Activated naive CD4-positive, alpha-beta T cell treated with anti-CD3 and anti-CD28 coated beads, Interleukin-2, amount 10 ng/mL, durations not matched to agents 7 days and 5 days (primary cell): Measurements from ENCODE around the gene ROBO1.
"Not testable (repeated sequence)": the region's sequence is repeated elsewhere in the genome, so short reads cannot be mapped to it uniquely, and the experiment has no call there.

ENCODE experiments used
- CTCF ChIA-PET: fragments of 350-600 bp; sonication (Branson Sonifier 250); formaldehyde crosslinking; loops from one replicate; lab custom pipeline; 2021; ENCODE audit warnings: antibody characterized with exemption; lab: Charles Lee
- DNase-seq: peaks from one replicate; pipeline ENCODE4 v3.0.0-alpha.2; 2020
- H3K27ac Mint-ChIP-seq: one replicate; pipeline ENCODE4 v1.8.0; 2021; ENCODE audit warnings: mild to moderate bottlenecking, moderate library complexity, mixed read lengths
- H3K27me3 Mint-ChIP-seq: one replicate; pipeline ENCODE4 v1.8.0; 2021; ENCODE audit warnings: mild to moderate bottlenecking, mixed read lengths
- H3K36me3 Mint-ChIP-seq: one replicate; pipeline ENCODE4 v1.8.0; 2021; ENCODE audit warnings: mixed read lengths
- H3K4me1 Mint-ChIP-seq: one replicate; pipeline ENCODE4 v1.8.0; 2021; ENCODE audit warnings: mixed read lengths
- H3K4me3 Mint-ChIP-seq: one replicate; pipeline ENCODE4 v1.8.0; 2021; ENCODE audit warnings: mild to moderate bottlenecking, moderate library complexity, mixed read lengths
- H3K9me3 Mint-ChIP-seq: one replicate; pipeline ENCODE4 v1.8.0; 2021; ENCODE audit warnings: mixed read lengths

ROBO1 gene

GRCh38 chr3:79555655-79556054 lies 212.1 kb downstream of the ROBO1 start:
- peaks cover 2% of the 10 kb centered on the region for H3K9me3 Mint-ChIP-seq
- CTCF ChIA-PET, result no interaction called here
- H3K27ac Mint-ChIP-seq, result no peak overlapping the region
- no peaks in the 10 kb centered on the region for H3K4me1 Mint-ChIP-seq
- no peaks in the 10 kb centered on the region for H3K27me3 Mint-ChIP-seq
- no peak overlapping the region for H3K4me3 Mint-ChIP-seq
- DNase-seq, result no peak
- no peaks in the 10 kb centered on the region for H3K36me3 Mint-ChIP-seq

GRCh38 chr3:79551997-79552396 lies 215.8 kb downstream of the ROBO1 start:
- Mint-ChIP-seq H3K9me3 (peaks cover 3% of the 10 kb centered on the region), H3K4me1 (no peaks in the 10 kb centered on the region), H3K36me3 (no peaks in the 10 kb centered on the region), H3K27me3 (no peaks in the 10 kb centered on the region), H3K4me3 (no peak overlapping the region), H3K27ac (no peak overlapping the region)
- CTCF ChIA-PET, result no interaction called here
- no peak for DNase-seq

GRCh38 chr3:79551321-79551892 lies 216.4 kb downstream of the ROBO1 start:
- Mint-ChIP-seq H3K4me1 (no peaks in the 10 kb centered on the region), H3K4me3 (no peak overlapping the region), H3K27ac (no peak overlapping the region), H3K27me3 (no peaks in the 10 kb centered on the region), H3K36me3 (no peaks in the 10 kb centered on the region), H3K9me3 (peaks cover 3% of the 10 kb centered on the region)
- CTCF ChIA-PET, result no interaction called here
- no peak for DNase-seq

GRCh38 chr3:79543218-79543982 lies 224.4 kb downstream of the ROBO1 start:
- Mint-ChIP-seq H3K36me3 (no peaks in the 10 kb centered on the region), H3K27me3 (no peaks in the 10 kb centered on the region), H3K9me3 (peaks cover 2% of the 10 kb centered on the region), H3K27ac (no peak overlapping the region), H3K4me1 (no peaks in the 10 kb centered on the region), H3K4me3 (no peak overlapping the region)
- CTCF ChIA-PET, result no interaction called here
- DNase-seq, result no peak

GRCh38 chr3:79534727-79535126 lies 233.1 kb downstream of the ROBO1 start:
- H3K27ac Mint-ChIP-seq, result no peak overlapping the region
- H3K9me3 Mint-ChIP-seq, result peaks cover 7% of the 10 kb centered on the region
- no peaks in the 10 kb centered on the region for H3K36me3 Mint-ChIP-seq
- no peak for DNase-seq
- H3K27me3 Mint-ChIP-seq, result no peaks in the 10 kb centered on the region
- CTCF ChIA-PET, result no interaction called here
- H3K4me1 Mint-ChIP-seq, result no peaks in the 10 kb centered on the region
- H3K4me3 Mint-ChIP-seq, result no peak overlapping the region

GRCh38 chr3:79531566-79532295 lies 236.1 kb downstream of the ROBO1 start:
- no peak for DNase-seq
- H3K4me1 Mint-ChIP-seq, result no peaks in the 10 kb centered on the region
- no peak overlapping the region for H3K27ac Mint-ChIP-seq
- H3K36me3 Mint-ChIP-seq, result no peaks in the 10 kb centered on the region
- no peak overlapping the region for H3K4me3 Mint-ChIP-seq
- CTCF ChIA-PET, result no interaction called here
- H3K9me3 Mint-ChIP-seq, result peaks cover 7% of the 10 kb centered on the region
- H3K27me3 Mint-ChIP-seq, result no peaks in the 10 kb centered on the region

GRCh38 chr3:79521221-79521848 lies 246.5 kb downstream of the ROBO1 start:
- H3K27ac Mint-ChIP-seq, result no peak overlapping the region
- no peak for DNase-seq
- no peaks in the 10 kb centered on the region for H3K9me3 Mint-ChIP-seq
- no peaks in the 10 kb centered on the region for H3K27me3 Mint-ChIP-seq
- no peak overlapping the region for H3K4me3 Mint-ChIP-seq
- CTCF ChIA-PET, result no interaction called here
- H3K36me3 Mint-ChIP-seq, result no peaks in the 10 kb centered on the region
- H3K4me1 Mint-ChIP-seq, result no peaks in the 10 kb centered on the region

- DNase-seq, result no peak
These were observed 249.9 kb downstream of the ROBO1 start for GRCh38 chr3:79517766-79518413.

GRCh38 chr3:79516795-79517194 lies 251.0 kb downstream of the ROBO1 start:
- no peaks in the 10 kb centered on the region for H3K4me1 Mint-ChIP-seq
- DNase-seq, result no peak
- no peaks in the 10 kb centered on the region for H3K27me3 Mint-ChIP-seq
- no peaks in the 10 kb centered on the region for H3K36me3 Mint-ChIP-seq
- no peaks in the 10 kb centered on the region for H3K9me3 Mint-ChIP-seq
- H3K27ac Mint-ChIP-seq, result no peak overlapping the region
- no peak overlapping the region for H3K4me3 Mint-ChIP-seq
- CTCF ChIA-PET, result no interaction called here

More at GRCh38 chr3:79517766-79518413, 249.9 kb downstream of the ROBO1 start:
- Mint-ChIP-seq H3K4me3 (no peak overlapping the region), H3K36me3 (no peaks in the 10 kb centered on the region), H3K4me1 (no peaks in the 10 kb centered on the region), H3K27ac (no peak overlapping the region), H3K27me3 (no peaks in the 10 kb centered on the region), H3K9me3 (no peaks in the 10 kb centered on the region)
- CTCF ChIA-PET, result no interaction called here

- H3K4me1 Mint-ChIP-seq, result no peaks in the 10 kb centered on the region
- no peaks in the 10 kb centered on the region for H3K9me3 Mint-ChIP-seq
- no peak overlapping the region for H3K27ac Mint-ChIP-seq
- no peak overlapping the region for H3K4me3 Mint-ChIP-seq
- DNase-seq, result no peak
- CTCF ChIA-PET, result no interaction called here
- no peaks in the 10 kb centered on the region for H3K36me3 Mint-ChIP-seq
- no peaks in the 10 kb centered on the region for H3K27me3 Mint-ChIP-seq
These were observed 252.7 kb downstream of the ROBO1 start for GRCh38 chr3:79515072-79515471.

- H3K9me3 Mint-ChIP-seq, result no peaks in the 10 kb centered on the region
- no peak for DNase-seq
- no peak overlapping the region for H3K27ac Mint-ChIP-seq
- no peaks in the 10 kb centered on the region for H3K36me3 Mint-ChIP-seq
- H3K27me3 Mint-ChIP-seq, result no peaks in the 10 kb centered on the region
- CTCF ChIA-PET, result no interaction called here
- no peaks in the 10 kb centered on the region for H3K4me1 Mint-ChIP-seq
- H3K4me3 Mint-ChIP-seq, result no peak overlapping the region
These were observed 253.7 kb downstream of the ROBO1 start for GRCh38 chr3:79514069-79514468.

GRCh38 chr3:79506751-79507150 lies 261.0 kb downstream of the ROBO1 start:
- H3K4me1 Mint-ChIP-seq, result no peaks in the 10 kb centered on the region
- no peaks in the 10 kb centered on the region for H3K27me3 Mint-ChIP-seq
- no peak overlapping the region for H3K27ac Mint-ChIP-seq
- CTCF ChIA-PET, result no interaction called here
- DNase-seq, result no peak
- H3K4me3 Mint-ChIP-seq, result no peak overlapping the region
- H3K36me3 Mint-ChIP-seq, result no peaks in the 10 kb centered on the region
- peaks cover 3% of the 10 kb centered on the region for H3K9me3 Mint-ChIP-seq

- DNase-seq, H3K4me1 Mint-ChIP-seq, H3K27ac Mint-ChIP-seq, H3K36me3 Mint-ChIP-seq, CTCF ChIA-PET, H3K9me3 Mint-ChIP-seq, H3K4me3 Mint-ChIP-seq, H3K27me3 Mint-ChIP-seq: not testable (repeated sequence)
These were observed 265.5 kb downstream of the ROBO1 start for GRCh38 chr3:79502216-79502681.

GRCh38 chr3:79497447-79498111 lies 270.2 kb downstream of the ROBO1 start:
- CTCF ChIA-PET, result no interaction called here
- Mint-ChIP-seq H3K36me3 (no peaks in the 10 kb centered on the region), H3K4me1 (no peaks in the 10 kb centered on the region), H3K27me3 (no peaks in the 10 kb centered on the region), H3K4me3 (no peak overlapping the region), H3K27ac (no peak overlapping the region), H3K9me3 (peaks cover 5% of the 10 kb centered on the region)
- no peak for DNase-seq
